ENCODE data around the gene DMBT1.

The DMBT1 gene

DNA sequence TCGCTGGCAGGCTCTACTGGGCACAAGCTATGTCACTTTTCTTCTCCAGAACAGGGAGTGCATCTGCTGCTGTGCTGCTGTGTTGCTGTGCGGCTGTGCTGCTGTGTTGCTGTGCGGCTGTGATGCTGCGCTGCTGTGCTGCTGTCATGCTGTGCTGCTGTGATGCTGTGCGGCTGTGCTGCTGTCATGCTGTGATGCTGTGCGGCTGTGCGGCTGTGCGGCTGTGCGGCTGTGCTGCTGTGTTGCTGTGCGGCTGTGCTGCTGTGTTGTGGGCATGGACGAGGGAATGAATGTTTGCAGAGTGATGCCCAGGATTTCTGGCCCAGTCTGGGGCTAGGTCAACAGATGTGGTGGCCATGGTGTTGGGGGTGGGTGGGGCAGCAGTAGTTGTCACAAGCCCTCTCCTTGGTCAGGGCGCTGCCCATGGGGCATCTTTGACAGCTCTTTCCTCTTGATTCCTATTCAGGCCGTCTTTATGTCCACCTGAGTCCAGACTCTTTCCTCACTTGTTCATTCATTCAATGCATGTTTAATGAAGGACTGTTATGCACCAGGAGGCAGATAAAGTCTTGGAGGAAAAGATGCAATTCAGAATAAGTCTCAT lies 83.5 kb downstream of the DMBT1 start:
- Mint-ChIP-seq H3K9me3 (no peaks in the 10 kb centered on the region), H3K4me3 (no peak overlapping the region), H3K4me1 (no peaks in the 10 kb centered on the region), H3K36me3 (ENCODE audit: low read depth) (no peaks in the 10 kb centered on the region), H3K27me3 (ENCODE audit: low read depth, poor library complexity) (peaks cover 20% of the 10 kb centered on the region), H3K27ac (no peak overlapping the region)
- TF ChIP-seq, protein P1, sequence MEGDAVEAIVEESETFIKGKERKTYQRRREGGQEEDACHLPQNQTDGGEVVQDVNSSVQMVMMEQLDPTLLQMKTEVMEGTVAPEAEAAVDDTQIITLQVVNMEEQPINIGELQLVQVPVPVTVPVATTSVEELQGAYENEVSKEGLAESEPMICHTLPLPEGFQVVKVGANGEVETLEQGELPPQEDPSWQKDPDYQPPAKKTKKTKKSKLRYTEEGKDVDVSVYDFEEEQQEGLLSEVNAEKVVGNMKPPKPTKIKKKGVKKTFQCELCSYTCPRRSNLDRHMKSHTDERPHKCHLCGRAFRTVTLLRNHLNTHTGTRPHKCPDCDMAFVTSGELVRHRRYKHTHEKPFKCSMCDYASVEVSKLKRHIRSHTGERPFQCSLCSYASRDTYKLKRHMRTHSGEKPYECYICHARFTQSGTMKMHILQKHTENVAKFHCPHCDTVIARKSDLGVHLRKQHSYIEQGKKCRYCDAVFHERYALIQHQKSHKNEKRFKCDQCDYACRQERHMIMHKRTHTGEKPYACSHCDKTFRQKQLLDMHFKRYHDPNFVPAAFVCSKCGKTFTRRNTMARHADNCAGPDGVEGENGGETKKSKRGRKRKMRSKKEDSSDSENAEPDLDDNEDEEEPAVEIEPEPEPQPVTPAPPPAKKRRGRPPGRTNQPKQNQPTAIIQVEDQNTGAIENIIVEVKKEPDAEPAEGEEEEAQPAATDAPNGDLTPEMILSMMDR (IDR thresholded peaks at IDR 0.05): no peak
- DNase-seq: no peak

DNA sequence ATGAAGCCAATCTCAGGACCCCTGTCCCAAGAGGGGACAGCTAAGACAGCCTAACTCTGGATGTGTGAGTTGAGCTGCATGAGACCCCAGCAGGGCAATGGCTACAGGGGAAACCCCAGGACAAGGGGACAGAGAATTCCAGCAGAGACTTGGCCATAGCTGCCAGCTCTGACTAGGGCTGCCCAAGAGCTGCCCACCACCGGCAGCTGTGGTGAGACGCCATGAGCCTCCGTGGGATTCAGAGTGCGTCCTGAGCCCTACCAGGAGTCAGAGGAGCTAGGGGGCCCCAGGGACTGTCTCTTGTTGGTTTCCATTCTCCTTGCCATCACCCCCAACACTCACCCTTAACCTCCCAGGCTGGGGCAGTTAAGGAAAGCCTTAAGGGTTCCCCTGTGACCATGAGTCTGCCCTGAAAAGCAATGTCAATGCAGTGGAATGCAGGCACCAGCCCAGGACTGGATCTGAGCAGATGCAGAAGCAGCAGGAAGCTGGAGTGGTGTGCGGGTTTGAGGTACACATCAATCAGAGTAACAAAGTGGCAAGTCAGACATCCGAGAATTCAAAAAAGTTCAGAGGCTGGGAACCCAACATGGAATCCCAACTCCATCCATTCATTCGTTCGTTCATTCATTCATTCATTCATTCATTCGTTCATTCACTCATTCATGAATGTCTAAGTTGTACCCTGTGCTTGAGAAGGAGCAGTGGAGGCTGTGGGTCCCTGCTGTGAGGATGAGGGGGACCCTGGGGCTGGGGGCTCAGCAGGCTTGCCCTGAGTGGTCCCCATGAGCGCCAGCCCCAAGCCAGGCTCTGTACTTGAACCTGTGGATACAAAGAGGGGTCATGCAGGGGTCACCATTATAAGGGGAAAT lies 86.2 kb downstream of the DMBT1 start:
- Mint-ChIP-seq H3K4me1 (no peaks in the 10 kb centered on the region), H3K27ac (no peak overlapping the region), H3K9me3 (no peaks in the 10 kb centered on the region), H3K4me3 (no peak overlapping the region), H3K36me3 (ENCODE audit: low read depth) (no peaks in the 10 kb centered on the region), H3K27me3 (ENCODE audit: low read depth, poor library complexity) (peaks cover 28% of the 10 kb centered on the region)
- TF ChIP-seq, protein P1 (IDR thresholded peaks at IDR 0.05): no peak
- DNase-seq: no peak

DNA sequence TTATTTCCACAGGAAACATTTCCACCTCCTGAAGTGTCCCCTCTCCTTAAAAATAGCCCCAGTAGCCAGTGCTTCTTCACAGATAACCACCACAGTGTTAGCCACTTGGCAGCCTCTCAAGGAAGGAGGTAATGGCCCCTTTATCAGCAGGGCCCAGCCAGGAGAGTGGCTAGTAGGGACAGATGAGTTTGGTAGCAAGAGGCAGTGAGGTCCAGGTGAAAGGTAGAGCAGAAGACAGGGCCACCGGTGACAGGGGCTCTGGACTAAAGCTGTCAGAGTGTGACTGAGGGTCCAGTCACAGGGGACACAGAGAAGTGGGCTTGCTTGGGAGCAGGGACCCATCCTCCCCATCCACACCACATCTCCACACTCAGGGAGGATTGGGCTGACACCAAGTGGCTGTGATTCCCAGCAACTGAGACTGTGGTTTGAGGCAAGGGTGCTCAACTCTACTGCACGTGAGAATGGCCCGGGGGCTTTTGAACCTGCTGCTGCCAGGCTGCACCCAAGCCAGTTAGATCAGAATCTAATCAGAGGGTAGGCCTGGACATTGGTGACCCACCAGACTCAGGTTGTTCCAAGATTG lies 86.9 kb downstream of the DMBT1 start:
- H3K36me3 Mint-ChIP-seq (ENCODE audit: low read depth): no peaks in the 10 kb centered on the region
- TF ChIP-seq, protein P1 (IDR thresholded peaks at IDR 0.05): no peak
- H3K4me1 Mint-ChIP-seq: no peaks in the 10 kb centered on the region
- DNase-seq: no peak
- no peak overlapping the region for H3K27ac Mint-ChIP-seq
- H3K27me3 Mint-ChIP-seq (ENCODE audit: low read depth, poor library complexity): peaks cover 32% of the 10 kb centered on the region
- H3K9me3 Mint-ChIP-seq: no peaks in the 10 kb centered on the region
- no peak overlapping the region for H3K4me3 Mint-ChIP-seq

DNA sequence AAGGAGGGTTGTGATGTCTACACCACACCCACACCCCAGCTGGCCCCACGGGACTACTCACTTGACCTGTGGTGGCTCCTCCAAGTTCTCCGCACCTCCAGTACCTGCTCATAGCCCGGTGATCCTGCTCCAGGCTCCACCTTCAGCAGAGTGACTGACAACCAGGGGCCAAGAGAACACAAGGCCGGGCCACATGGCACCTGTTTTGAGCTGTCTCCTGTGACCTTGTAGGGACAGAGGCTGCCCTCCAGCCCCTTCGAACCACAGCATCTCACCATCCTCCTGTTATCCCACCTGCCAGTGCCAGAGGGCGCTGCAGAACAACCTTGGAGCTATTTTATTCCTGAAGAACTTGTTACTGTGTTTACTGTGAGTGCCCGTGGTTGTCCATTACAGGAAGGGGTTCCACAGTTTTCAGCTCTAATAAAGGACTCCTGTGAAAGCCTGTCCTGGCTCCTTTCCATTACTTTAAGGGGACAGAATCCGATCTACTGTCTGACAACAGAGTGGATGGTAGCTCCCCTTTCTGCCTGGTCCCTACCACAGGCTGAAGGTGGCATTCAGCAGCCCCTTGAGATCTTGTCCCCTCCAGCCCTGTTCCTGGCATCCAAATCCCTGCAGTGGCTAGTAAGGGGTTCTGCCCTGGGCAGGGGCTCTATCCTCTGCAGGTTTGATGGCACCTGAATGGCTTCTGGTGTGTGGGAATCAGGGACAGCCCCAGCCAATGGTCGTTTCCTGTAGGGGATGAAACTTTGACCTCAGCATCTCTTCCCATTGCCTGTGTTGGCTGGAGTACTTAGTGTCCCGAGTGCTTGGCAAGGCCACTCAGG lies 88.3 kb downstream of the DMBT1 start:
- peak; percentile 76 for DNase-seq
- Mint-ChIP-seq H3K36me3 (ENCODE audit: low read depth) (no peaks in the 10 kb centered on the region), H3K4me3 (no peak overlapping the region), H3K4me1 (no peaks in the 10 kb centered on the region), H3K27ac (no peak overlapping the region), H3K27me3 (ENCODE audit: low read depth, poor library complexity) (peaks cover 40% of the 10 kb centered on the region), H3K9me3 (no peaks in the 10 kb centered on the region)
- TF ChIP-seq, protein P1 (IDR thresholded peaks at IDR 0.05): peak; percentile 85

DNA sequence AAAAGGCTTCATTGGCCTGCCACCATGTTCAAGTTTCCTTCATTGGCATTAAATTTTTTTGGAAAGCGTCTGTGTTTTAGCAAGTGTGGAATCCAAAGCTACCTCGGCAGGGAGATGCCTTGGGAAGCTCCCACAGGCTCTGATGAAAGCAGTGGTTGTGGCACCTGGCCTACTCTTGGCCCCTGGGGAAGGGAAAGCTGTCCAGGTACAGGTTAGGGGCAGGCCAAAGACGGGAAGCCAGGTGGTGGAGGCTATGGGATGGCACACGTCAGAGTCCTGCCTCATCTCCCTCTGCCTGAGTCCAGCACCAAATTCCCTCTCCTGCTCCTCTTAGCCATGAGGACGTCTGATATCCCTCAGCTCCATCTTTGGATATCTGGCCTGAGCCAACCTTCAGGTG lies 89.3 kb downstream of the DMBT1 start:
- Mint-ChIP-seq H3K9me3 (no peaks in the 10 kb centered on the region), H3K36me3 (ENCODE audit: low read depth) (no peaks in the 10 kb centered on the region), H3K4me1 (no peaks in the 10 kb centered on the region), H3K4me3 (no peak overlapping the region), H3K27me3 (ENCODE audit: low read depth, poor library complexity) (peaks cover 38% of the 10 kb centered on the region), H3K27ac (no peak overlapping the region)
- DNase-seq: no peak
- TF ChIP-seq, protein P1 (IDR thresholded peaks at IDR 0.05): no peak

Measured in nephron progenitor cell (in vitro differentiated cells).